ENCODE measurements around the gene RELL1. TPM values are rescaled to one million over a fixed set of nuclear protein-coding genes. Genes with fewer than 3 reads are reported as not detected.

The RELL1 gene
- total RNA-seq, 4 donors from 2014 or later, result 65.4 to 158 (median 82.5) TPM

- DNase-seq (ENCODE audit: low spot score), result no peak
- TF ChIP-seq CTCF (IDR thresholded peaks at IDR 0.05), result no peak
- no peak for ATAC-seq (ENCODE audit: low FRiP score)
These were observed 7.4 kb upstream of the RELL1 start for GRCh38 chr4:37693450-37694190.

GRCh38 chr4:37693030-37693429 is 6.9 kb upstream of the RELL1 start:
- DNase-seq (ENCODE audit: low spot score) (no peak), ATAC-seq (ENCODE audit: low FRiP score) (no peak)
- no peak for TF ChIP-seq CTCF (IDR thresholded peaks at IDR 0.05)

DNA sequence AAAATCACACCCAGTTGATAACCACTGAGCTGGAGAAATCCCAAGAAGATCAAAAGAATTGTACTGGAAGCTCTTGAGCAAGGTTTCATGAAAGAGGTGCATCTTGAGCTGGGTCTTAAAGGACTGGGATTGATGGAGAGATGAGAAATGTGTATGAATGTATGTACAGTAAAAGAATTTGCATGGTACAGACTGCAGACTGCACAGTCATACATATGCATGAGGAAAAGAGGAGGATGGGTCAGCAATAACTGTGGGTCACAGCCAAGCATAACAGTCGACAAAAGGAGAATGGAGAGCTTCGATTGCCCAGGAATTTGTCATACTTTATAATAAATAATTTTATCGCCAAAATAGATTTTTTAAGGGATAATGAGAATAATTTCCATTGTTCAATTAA is 4.8 kb upstream of the RELL1 start:
- no peak for TF ChIP-seq CTCF (IDR thresholded peaks at IDR 0.05)
- ATAC-seq (ENCODE audit: low FRiP score) (no peak), DNase-seq (ENCODE audit: low spot score) (no peak)

DNA sequence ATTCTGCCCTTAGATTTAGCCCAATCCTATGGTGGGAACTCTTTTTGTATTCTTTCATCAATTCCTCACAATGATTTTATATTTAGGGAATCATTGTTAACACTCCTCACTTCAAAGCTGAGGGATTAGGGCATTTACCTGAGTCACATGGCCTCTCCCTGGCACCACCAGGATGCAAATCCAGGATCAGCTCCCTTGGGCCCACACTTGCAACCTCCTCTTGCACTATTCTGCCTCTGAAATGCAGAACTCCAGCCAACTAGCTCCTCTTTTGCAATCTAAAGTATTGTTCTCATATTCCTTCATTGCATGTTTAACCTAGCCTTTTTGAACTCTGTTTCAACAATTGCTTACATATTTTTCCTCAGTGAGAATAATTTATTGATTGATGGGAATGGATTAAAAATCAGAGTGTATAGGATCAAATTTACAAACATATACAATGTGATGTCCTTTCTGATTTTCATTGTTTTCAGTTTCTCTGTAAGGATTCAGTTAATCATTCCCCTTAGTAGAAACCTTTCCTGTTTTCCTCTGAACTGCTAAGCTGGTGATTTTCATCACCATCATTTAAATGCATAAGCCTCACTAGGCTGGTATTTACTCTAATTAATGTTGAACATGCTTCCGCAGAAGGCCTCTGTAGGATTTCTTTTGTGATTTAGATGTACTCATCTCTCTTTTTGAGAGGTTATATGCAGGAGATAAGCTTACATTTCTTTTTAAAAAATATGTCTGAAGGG is 3.3 kb upstream of the RELL1 start:
- ATAC-seq (ENCODE audit: low FRiP score) (no peak), DNase-seq (ENCODE audit: low spot score) (no peak)
- no peak for TF ChIP-seq CTCF (IDR thresholded peaks at IDR 0.05)

DNA sequence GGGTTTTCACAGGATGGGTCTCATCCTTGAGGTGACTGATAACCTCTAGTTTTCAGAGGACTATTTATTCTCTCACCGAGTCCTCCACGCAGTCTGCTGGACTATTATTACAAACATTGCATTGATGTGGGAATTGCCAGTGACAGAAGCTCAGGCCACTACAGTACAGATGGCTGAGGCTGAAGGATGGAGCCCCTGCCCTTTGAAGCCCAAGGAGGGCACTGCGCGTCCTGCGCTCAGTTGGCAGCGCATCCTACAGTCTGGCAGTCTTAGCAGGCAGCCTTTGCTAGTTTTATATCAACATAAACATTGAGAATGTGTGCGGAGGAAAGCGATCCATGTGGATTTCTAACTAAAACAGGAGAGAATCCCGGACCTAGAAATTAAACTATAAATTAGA is 1.5 kb upstream of the RELL1 start:
- no peak for ATAC-seq (ENCODE audit: low FRiP score)
- no peak for DNase-seq (ENCODE audit: low spot score)

DNA sequence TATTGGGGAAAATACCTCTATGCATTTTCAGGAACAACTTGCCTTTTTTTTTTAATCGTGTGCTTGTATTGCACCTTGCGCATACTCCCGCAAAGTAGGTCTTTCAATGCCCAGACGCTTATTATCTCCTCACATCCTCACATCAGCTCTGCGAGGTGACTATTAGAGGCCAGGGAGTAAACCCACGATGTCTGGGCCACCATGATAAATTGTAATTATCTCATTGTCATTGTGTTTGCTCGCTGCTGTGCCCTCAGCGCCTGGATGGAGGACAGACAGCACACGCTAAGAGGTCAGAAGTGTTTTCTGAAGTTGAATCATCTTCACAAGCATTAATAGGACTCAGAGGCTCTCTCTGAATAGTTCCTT is 1.0 kb upstream of the RELL1 start:
- no peak for ATAC-seq (ENCODE audit: low FRiP score)
- TF ChIP-seq CTCF (IDR thresholded peaks at IDR 0.05), result no peak
- DNase-seq (ENCODE audit: low spot score), result no peak

More for the DNA sequence above, 1.5 kb upstream of the RELL1 start:
- no peak for TF ChIP-seq CTCF (IDR thresholded peaks at IDR 0.05)
